Superior temporal gyrus (tissue), 1 donor: ENCODE results near the gene VPS41.
"Not testable (repeated sequence)": the region's sequence is repeated elsewhere in the genome, so short reads cannot be mapped to it uniquely, and the experiment has no call there.

Experiments used
- DNase-seq: peaks from one replicate; pipeline ENCODE4 v3.0.0-alpha.2; 2016; ENCODE audit errors: extremely low spot score

The VPS41 gene

DNA sequence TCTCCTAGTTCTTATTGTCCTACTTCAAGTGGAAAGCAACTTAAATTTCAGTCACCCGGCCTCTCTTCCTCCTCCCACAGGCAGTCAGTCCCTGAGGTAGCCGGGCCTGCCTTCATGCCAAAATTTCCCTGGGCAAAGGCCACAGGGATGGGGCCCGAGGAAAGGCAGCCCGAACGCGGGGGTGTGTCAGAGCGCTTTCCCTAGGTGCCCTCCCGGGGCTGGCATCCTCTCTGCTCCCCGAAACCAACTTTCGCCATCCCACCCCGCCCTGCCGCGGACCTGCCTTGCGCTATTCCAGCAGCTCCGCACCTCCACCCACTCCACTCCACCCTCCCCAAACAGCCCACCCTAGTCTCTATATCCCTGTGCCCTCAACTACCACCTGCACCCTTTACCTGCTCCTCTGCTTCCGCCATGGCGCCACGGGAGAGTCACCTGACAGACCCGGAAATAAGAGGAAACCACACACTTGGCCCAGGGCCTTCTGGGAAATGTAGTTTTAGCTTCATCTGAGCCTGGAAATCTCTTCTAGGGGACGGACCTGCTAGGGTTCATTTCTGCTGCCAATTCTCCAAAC is at the start of gene VPS41:
TSS of gene VPS41 (minus strand) at position 433 of the 577 bp plus-strand sequence. CDS start at position 416, 17 bp downstream.
- DNase-seq: peak; percentile 92

DNA sequence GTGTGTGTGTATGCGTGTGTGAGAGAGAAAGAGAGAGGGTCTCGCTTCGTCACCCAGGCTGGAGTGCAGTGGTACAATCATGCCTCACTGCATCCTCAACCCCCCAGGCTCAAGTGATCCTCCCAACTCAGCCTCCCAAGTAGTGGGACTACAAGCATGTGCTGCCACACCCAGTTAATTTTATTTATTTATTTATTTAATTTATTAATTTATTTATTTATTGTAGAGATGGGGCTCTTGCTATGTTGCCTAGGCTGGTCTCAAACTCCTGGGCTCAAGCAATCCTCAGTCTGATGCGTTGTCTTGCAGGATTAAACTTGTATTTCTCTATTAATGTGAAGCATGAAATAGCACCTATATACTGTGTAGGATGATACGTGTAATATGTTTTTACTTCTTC is 46.9 kb upstream of the VPS41 start:
- no peak for DNase-seq

DNA sequence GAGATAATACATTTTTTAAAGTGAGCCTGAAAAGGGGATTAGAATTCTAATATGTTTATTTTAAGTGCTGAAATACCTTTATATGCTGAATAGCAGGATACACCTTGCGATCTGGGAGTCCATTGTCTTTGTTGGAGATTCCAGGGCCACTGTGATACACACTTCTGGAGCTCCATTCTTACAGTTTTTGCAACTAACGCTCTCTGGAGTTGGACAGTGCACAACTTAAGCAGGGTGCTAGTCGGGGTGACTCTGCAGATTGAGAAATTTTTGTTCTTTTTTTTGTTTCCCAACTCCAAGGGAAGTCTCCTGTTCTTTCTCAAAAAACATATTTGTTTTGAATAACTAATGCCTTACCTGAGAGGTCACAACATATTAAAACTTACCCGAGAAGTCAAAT is 45.0 kb upstream of the VPS41 start:
- no peak for DNase-seq

DNA sequence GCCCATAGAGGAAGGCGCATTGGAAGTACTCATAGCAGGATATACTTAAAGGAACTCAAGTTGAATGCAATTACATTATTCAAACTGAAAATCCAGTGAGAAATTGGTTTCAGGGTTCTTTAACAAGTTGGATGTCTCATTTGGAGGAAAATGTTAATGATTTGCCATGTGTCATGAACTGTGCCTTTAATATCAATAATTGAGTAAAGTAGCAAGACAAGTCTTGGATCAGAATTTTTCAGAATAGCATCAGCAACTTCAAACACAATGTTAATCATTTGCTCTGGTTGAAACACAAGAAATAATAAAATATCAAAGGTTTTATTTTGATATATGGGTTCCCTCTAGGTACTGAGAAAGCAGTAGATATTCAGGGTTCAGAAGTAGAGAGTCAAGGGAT is 44.2 kb upstream of the VPS41 start:
- DNase-seq: no peak

DNA sequence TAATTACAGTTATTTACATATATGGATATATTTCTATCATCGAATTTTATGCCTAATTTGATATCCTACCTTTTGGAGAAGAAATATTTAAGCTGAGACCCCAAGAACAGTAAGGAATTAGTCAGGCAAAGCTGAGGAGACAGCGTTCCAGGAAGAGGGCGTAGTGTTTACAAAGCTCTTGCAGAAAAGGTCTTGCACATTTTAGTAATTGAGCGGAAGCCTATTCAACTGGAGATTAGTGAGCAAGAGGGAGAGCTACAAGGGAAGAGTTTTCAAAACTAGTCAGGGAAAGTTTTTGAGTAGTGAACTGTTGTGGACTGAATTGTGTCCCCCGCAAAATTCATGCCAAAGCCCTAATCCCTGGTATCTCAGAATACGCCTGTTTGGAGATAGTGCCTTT is 42.2 kb upstream of the VPS41 start:
- no peak for DNase-seq

DNA sequence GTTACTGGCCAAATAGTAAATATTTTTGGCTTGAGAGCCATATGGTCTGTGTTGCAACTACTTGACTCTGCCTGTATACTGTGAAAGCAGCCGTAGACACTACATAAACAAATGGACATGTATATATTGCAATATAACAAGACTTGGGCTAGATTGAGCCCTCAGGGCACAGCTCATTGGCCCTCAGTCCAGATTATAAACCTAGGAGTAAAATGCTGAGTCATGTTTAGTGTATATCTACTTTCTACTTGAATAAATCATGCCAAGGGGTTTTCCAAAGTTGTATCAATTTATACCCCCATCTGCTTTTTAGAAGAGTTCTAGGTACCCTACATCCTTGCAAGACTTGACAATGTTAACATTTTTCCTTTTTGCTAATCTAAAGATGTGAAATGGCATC is 41.3 kb upstream of the VPS41 start:
- no peak for DNase-seq

DNA sequence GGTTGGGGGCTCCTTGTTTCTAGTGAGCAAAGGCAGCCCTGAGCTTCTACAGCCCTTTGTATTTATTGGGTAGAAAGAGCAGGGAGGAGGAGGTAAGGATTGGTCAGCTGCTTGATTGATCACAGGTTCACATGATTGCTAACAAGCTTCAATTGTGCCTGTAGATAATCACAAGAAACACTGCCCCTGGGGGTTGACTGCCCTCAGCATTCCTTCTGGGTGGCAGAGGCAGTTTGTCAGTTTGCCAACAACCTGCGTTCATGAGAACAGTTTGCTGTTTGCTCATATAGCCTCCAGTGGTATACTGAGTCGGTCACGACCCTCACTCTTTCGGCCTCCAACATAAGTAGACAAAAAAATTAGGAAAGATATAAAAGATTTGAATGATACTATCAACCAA is 38.5 kb upstream of the VPS41 start:
- not testable (repeated sequence) for DNase-seq

DNA sequence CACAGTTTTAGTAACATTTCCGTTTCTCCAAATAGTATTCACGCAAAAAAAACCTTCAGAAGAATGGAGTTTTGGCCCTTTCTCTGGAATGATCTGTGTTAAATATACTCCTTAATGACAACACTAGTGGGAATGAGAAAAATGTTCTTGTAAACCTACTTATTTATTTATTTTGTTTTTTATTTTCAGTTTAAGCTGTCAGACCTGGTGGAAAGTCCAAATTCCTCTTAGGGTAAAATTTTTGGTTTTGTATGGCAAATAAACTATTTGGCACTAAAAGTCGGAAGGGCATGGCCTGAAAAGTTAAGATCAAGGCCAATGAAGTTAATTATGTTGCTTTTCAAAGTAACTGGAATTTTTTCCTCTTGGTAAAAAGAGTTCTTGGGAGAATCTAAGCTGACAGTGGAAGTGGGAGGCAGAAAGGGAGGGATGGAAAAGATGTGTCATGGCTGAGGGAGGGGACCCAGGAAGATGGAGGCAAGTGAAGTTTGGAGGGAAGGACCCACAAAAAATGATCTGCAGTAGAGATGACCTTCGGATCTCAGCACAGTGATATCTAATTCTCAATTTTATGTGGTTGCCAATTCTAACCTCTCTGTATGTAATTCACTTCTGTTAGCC is 33.5 kb upstream of the VPS41 start:
- DNase-seq: no peak

DNA sequence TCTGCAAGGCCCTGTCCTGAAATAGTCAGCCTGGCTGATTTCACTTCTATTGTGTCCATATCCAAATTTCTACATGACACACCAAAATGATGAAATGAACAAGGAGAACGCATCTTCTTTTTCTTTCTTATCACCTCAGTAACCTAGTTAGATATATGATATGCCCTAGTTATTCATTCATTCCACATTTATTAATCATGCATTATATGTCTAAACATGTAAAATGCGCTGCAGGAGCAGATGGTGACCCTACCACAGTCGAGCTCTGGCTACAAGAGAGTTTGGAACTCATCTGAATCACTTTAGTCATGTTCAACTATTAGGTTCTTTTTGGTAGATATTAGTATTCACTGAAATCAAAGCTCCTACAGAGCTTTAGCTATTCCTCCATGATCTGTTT is 31.8 kb upstream of the VPS41 start:
- DNase-seq: no peak

DNA sequence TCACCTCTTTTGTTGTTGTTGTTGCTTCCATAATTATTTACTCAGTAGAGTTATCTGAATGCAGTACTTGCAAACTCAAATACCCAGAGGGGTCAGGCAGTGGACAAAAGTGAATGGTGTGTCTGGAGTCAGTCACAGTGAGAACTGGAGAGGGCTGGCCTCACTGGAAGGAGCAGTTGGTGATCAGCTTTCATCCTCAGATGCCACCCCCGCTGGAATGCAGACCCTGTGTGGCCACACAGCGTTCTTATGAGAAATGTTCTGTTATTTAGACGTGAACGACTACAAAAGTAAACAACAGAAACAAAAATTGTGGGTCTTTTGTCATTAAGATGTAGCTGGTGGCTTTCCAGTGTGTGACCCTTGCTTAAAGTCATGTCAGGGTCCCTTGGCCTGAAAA is 29.6 kb upstream of the VPS41 start:
- DNase-seq: no peak

DNA sequence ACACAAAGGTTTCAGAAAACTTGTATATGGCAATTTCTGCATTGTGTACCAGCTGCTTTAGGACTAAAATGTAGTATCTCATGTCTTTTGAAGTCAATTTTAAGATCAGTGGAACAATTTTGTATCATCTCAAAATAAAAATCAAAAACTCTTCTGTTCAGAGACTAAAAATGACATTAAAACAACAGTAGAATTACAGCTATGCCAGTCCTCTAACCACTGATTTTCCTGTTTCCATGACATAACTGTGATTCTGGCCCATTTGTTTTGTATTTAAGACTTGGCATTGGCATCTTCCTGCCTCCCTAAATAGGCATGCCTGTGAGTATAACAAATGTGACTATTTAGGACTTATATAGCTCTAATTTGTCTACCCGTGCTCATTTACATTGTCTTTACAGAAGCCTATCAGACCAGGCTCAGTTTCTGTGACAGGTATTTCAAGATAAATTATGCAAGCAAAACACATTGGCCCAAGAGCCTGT is 29.1 kb upstream of the VPS41 start:
- peak; percentile 46 for DNase-seq

DNA sequence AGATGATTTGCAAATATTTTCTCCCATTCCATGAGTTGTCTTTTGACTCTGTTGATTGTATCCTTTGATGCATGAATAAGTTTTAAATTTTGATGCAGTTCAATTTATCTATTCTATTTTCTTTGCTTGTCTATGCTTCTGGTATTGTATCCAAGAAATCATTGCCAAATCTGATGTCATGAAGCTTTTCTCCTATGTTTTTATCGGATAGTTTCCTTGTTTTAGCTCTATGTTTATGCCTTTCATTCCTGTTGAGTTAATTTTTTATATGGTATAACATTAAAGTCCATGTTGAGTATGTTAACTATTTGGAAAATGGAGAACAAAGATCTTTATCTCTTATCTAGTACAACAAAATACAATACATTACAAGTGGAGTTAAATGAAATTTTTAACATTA is 27.6 kb upstream of the VPS41 start:
- DNase-seq: no peak

DNA sequence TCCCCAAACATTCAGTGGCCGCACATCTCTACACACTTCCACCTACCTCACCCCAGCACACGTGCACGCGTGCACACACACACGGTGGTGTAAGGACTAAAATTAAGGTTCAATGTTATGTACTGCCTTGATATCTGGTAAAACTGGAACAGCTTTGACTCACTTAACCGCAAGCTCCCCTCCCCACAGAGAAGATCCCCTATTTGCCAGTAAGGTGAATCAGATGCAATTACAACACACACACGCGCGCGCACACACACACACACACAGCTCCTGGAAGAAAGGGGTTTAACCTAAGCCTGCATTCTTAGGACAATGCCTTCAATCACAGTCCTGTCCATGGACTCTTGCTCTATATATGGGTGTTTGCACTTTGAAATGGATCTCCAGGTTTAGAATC is 25.5 kb upstream of the VPS41 start:
- no peak for DNase-seq

DNA sequence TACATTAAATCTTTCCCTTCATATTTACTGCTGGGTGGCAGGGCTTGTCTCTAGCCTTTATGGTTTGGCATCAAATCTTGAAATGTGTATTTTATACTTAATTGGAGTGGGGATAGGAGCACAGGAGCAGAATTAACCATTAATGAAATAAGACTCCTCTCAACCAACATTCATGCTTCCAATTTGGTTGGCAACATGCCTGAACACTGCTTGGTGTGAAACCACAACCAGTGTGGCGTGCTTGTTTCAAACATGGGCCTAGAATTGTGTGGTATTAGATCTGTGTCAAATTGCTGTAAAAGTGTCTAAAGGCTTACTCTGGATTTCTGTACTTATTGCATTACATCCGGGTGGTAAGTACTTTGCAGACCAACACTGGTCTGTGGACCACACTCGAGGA is 25.1 kb upstream of the VPS41 start:
- DNase-seq: no peak

DNA sequence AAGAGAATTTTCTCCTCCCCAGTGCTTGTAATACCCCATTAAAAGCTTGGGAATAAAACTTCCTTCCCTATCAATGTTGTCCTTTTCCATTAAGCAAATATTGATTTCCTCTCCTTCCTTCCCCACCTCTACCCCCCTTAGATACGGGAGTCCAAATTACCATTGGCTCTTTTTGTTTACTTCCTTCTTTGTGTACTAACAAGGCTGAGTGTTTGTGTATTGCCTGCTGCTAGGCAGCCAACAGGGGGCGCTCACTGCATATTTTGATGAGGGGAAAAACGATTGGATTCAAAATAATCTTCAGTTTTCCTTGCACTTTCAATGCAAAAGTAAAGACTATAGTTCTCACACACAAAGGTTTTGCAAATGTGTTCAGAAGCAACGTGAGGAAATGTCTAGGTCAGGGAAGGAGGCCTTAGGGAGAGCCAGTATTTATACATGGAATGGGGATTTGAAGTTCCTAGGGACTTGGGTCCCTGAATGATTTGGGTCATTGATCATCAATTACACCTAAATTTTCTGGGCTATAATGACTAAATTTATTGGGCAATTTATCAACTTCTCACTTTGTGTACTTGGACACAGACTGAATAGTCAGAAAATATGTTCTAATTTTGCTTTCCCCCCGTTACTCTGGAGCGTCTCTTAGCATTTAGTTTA is 23.6 kb upstream of the VPS41 start:
- DNase-seq: peak; percentile 81

DNA sequence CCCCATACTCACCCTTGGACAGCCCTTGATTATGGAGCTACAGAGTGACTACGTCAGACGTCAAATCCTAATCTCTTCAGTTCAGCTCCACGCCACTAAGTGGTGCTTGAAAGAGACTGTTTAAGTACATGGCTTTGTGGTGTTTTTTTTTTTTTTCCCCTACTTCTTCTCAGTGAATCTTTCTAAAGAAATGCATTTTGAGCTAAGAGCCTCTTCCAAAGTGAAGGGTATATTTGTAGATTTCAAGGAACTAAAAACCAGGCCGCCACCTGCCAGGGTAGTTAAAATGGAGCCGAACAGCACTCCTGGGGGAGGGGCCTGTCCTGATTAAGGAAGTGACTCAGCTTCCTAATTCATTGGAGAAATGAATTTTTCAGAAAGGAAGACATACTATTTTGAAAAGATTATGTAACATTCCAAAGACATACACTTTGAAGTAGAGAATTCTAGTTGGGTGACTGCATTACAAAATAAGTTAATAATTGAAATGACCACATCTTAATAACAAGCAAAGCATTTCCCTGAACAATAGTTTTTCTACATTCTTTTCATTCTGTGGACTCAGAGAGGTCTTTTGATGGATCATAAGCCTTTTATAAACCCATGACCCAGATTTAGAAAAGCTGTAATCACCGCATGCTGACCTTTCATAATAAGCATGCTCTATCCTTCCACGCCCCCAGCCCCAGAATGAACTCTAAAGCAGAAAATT is 20.6 kb upstream of the VPS41 start:
- no peak for DNase-seq

DNA sequence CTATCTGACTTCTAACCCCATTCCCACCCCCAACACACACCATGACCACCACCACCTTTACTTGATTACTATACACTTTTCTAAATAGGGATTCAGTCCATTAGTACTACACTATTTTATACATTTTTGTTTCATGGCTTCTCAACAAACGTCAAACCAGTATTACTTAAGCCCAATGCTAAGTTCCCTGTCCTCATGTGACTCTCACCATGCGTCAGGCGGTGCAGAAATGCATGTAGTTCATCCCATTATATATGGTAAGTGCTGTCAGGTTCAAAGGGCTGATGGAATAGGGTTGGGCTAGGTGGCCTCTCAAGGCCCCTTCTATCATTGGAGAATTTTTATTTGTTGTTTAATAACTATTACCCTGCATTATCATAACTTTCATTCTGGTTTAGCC is 19.5 kb upstream of the VPS41 start:
- DNase-seq: no peak

DNA sequence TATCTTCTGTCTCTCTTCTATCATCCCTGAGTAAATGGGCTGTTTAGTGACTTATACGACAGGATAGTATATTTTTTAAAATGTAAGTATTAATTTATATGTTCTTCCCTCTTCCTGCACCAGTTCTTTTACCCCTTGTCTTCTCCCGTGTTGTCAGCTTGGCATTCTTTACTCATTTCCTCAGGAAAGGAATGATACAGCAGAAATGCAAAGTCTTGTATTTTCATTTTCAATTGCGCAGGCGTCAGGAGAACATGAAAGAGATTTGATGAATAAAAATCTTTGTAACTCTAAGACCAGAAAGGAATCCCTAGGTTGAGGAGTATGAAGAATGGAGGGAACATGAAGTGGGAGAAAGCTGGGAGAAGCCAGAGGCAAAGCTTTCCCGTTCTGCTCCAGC is 18.8 kb upstream of the VPS41 start:
- DNase-seq: no peak

DNA sequence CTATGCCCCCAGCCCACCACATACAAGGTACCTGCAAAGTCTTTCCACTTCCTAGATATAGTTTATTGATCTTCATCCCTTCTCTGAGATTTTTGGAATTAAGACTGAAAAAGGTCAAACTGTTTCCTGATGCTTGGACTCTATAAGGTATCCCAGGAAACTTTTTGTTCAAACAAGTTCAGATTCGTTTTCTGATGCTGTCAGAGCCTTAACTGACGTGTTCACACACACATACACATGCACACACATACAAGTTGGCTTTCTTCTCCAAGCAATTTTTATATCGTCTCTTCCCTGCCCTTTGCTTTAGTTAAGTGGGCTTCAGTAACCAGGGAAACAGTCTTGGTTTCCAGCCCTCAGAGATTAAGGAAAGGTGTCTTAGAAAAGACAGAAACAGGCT is 11.7 kb upstream of the VPS41 start:
- no peak for DNase-seq

DNA sequence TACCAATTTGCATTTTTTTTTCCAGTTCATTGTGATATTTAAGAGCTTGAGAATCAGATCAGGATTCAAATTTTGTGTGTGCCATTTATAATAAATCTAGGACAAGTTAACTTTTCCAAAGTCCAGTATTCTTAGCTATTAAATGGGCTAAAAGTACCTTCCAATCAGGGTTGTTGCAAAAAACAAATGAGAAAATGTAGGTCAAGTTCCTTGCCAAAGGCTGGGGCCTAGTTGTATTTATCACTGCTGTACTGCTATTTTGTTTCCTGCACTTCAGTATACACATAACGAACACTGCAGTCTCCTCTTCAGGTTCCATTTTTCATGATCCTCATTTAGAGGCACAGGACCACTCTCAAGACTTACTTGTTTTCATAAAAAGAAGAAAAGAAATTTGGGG is 7.4 kb upstream of the VPS41 start:
- DNase-seq: no peak

DNA sequence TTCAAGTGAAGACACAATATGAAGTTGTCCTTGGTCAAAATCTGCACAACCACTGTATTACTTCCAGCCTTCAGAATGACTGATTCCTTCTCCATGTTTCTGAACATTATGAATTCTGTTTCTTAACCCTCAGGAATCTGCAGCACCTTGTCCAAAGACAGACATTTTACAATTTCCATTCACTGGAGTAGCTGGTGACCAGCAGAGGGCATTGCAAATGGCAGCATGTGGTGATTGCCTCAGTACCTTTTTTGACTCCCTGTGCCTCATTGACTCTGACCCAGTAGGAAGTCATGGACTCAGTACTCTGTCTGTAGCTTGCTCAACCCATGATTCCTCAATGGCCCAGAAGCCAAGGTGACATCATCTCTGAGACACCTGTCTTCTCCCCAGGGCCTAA is 879 bp upstream of the VPS41 start:
- DNase-seq: no peak

DNA sequence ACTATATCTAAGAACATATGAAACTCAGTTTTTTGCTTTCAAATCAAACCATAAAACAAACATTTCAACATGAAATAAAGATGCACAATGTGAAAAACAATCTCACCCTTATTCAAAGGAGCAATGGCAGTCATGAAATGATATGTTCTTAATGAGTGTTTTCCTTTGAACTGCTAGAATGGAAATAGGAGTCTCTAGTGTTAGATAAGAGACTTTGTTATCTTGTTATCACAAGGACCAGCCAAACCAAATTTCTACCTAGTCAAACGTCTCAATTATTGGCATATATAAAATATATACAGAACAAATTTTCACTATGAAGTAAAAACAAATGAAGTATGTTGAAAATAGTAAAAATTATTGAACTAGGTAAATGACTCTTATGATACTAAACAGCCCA is 1.2 kb downstream of the VPS41 start:
- DNase-seq: no peak

DNA sequence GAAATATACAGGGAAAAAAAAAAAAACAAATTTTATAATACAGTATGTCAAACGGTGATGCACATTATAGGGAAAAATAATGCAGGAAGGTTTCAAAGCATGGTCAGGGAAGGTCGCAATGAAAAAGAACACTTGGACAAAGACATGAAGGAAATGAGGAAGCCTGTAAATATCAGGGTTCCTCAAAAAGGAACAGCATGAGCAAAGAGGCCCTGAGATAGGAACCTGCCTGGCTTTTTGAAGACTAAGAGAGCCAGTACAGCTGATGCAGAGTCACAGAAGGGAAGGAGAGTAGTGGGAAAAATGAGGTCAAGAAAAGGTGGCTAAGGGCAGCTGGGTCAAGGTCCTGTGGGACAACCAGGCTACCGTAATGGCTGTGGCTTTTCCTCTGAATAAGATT is 1.9 kb downstream of the VPS41 start:
- DNase-seq: no peak
